Fibroblast of mammary gland (primary cell): ENCODE data around the gene ORMDL2.
"Not testable (repeated sequence)": the region's sequence is repeated elsewhere in the genome, so short reads cannot be mapped to it uniquely, and the experiment has no call there.

Experiments used
- DNase-seq: peaks from one replicate; pipeline ENCODE4 v3.0.0-alpha.2; 2010; ENCODE audit warnings: low read depth
- H3K4me3 ChIP-seq: 2 replicates; pipeline ENCODE4 v1.5.1; 2011; ENCODE audit warnings: low read depth, mild to moderate bottlenecking, low read length, moderate library complexity; ENCODE audit not compliant: control insufficient read depth
- CTCF ChIP-seq: conservative IDR thresholded peaks from 2 replicates; pipeline ENCODE4 v1.5.1; 2011; ENCODE audit warnings: low read depth, low read length, inconsistent platforms; ENCODE audit not compliant: control insufficient read depth, insufficient read depth

The ORMDL2 gene

GRCh38 chr12:55833056-55833455 lies 15.2 kb downstream of the ORMDL2 start:
- no peak for DNase-seq
- H3K4me3 ChIP-seq = no peak overlapping the region
- TF ChIP-seq CTCF = no peak

- not testable (repeated sequence) for DNase-seq, H3K4me3 ChIP-seq
These were observed 16.6 kb downstream of the ORMDL2 start for GRCh38 chr12:55834400-55834799.

- TF ChIP-seq CTCF = no peak
- DNase-seq = no peak
- H3K4me3 ChIP-seq = no peak overlapping the region
These were observed 20.5 kb downstream of the ORMDL2 start for GRCh38 chr12:55838361-55838760.

- DNase-seq = no peak
- TF ChIP-seq CTCF = no peak
- no peak overlapping the region for H3K4me3 ChIP-seq
These were observed 21.7 kb downstream of the ORMDL2 start for GRCh38 chr12:55839345-55840140.

- DNase-seq = no peak
- no peak for TF ChIP-seq CTCF
- H3K4me3 ChIP-seq = no peak overlapping the region
These were observed 22.9 kb downstream of the ORMDL2 start for GRCh38 chr12:55840581-55841351.

GRCh38 chr12:55842681-55843429 lies 25.0 kb downstream of the ORMDL2 start, which contains the start of gene MMP19:
MMP19 (minus strand) TSS chr12:55842936; CDS start chr12:55842830, 106 bp downstream.
- peak; percentile 88 for DNase-seq
- TF ChIP-seq CTCF = no peak
- peak within 1 kb of the TSS; percentile 76 for H3K4me3 ChIP-seq
